Metanephros (tissue), 2 donors: ENCODE results near the gene OR11H6. TPM values are rescaled to one million over a fixed set of nuclear protein-coding genes. Genes with fewer than 3 reads are reported as not detected.

Source experiments
- small RNA-seq: library from RNA; depleted of rRNA; stranded (forward); fragments of <200 nt; gene quantifications from one replicate; pipeline ENCODE3, GENCODE V24; 2014; ENCODE audit warnings: low replicate concordance
- total RNA-seq: library from RNA; depleted of rRNA; stranded (reverse); fragments of >200 nt; gene quantifications from one replicate; pipeline ENCODE4 v1.2.3, GENCODE V29; 2014

Gene OR11H6, protein sequence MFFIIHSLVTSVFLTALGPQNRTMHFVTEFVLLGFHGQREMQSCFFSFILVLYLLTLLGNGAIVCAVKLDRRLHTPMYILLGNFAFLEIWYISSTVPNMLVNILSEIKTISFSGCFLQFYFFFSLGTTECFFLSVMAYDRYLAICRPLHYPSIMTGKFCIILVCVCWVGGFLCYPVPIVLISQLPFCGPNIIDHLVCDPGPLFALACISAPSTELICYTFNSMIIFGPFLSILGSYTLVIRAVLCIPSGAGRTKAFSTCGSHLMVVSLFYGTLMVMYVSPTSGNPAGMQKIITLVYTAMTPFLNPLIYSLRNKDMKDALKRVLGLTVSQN
- not detected for total RNA-seq

GRCh38 chr14:20223410-20223809, at the start of gene OR11H6:
OR11H6 (plus strand) TSS chr14:20223710; CDS start chr14:20223710, 0 bp downstream.

DNA sequence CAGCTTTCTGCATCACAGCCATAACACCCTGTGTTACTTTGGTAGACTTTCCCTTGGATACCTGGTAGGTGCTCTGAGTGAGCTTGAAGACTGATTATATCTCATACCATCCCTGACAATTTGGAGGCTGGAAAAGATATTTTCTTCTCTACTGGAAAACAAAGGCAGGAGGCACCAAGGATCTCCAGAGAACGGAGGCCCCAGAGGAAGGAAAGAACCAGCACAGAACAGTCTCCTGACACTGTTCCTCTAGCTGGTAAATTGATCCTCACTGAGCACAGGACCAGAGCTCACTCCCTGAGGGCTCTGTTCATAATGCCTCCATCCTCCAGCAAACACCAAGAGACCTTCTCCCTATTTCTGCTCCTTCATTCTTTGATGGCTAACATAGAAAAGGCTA, 32.9 kb upstream of the OR11H6 start, which contains the start of gene OR11G2:
Gene OR11G2, plus strand, starts transcription at position 301 of the 400 bp plus-strand sequence. CDS start 6,542 bp downstream, outside the sequence.

DNA sequence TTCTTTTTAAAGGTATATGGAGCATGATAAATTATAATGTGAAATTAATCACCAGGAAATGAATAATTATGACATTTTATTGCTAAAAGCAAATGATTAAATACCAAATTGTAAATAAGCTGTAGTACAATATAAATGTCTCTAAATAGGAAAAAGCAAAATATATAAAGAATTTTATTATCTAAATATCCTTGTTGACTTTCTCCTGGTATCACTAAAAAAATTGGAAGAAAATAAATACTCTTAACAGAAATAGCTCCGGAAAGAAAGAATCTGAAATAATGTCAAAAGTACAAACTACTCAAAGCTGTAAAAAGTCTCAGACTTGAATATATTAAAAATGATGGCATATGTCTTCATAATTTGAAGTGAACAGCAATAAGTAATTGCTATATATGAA, 5.2 kb downstream of the OR11H6 start, which contains the start of gene OR11H7:
Gene OR11H7, plus strand, starts transcription at position 301 of the 400 bp plus-strand sequence.

Small RNA genes within 50 kb of the gene (small RNA-seq; reads per million reads assigned to genes)
- gene GTF2IP22, result not detected

Other genes starting within 250 kb of the OR11H6 start
- gene OR4K15, start 248.1 kb upstream of the OR11H6 start, total RNA-seq, result not detected
- gene OR4Q2, start 221.5 kb upstream of the OR11H6 start, total RNA-seq, result not detected
- gene OR4K14, start 204.4 kb upstream of the OR11H6 start, total RNA-seq, result not detected
- not detected for gene OR4K13, start 187.7 kb upstream of the OR11H6 start, total RNA-seq
- not detected for gene OR4L1, start 163.7 kb upstream of the OR11H6 start, total RNA-seq
- not detected for gene OR4K17, start 113.0 kb upstream of the OR11H6 start, total RNA-seq
- gene OR4N5, start 84.9 kb upstream of the OR11H6 start, total RNA-seq, result not detected
- not detected for gene OR11G2, start 32.8 kb upstream of the OR11H6 start, total RNA-seq
- gene OR11H7, start 5.3 kb downstream of the OR11H6 start, total RNA-seq, result not detected
- not detected for gene OR11H4, start 15.6 kb downstream of the OR11H6 start, total RNA-seq
- gene TTC5, start 82.2 kb downstream of the OR11H6 start, total RNA-seq, result 20.5 TPM
- gene CCNB1IP1, start 109.6 kb downstream of the OR11H6 start, total RNA-seq, result 89.1 TPM
- gene PARP2, start 119.9 kb downstream of the OR11H6 start, total RNA-seq, result 16.9 TPM
- gene TEP1, start 189.8 kb downstream of the OR11H6 start, total RNA-seq, result 14.9 TPM
- gene KLHL33, start 212.5 kb downstream of the OR11H6 start, total RNA-seq, result 1.5 TPM
- 48.1 TPM for gene OSGEP, start 231.1 kb downstream of the OR11H6 start, total RNA-seq
- gene APEX1, start 231.5 kb downstream of the OR11H6 start, total RNA-seq, result 76.1 TPM
- gene PIP4P1, start 237.7 kb downstream of the OR11H6 start, total RNA-seq, result 26.3 TPM
- gene PNP, start 245.7 kb downstream of the OR11H6 start, total RNA-seq, result 71.3 TPM